ENCODE data around the gene STAG1. TPM values are rescaled to one million over a fixed set of nuclear protein-coding genes. Genes with fewer than 3 reads are reported as not detected.

The STAG1 gene
- total and polyA plus RNA-seq, 2 experiments from 2014 or later, result 9.0 to 21.9 TPM

- no peak for TF ChIP-seq CTCF (conservative IDR thresholded peaks at IDR 0.05; ENCODE audit: low read depth in 2 of 2)
- no peak for TF ChIP-seq JUNB (IDR thresholded peaks at IDR 0.05; ENCODE audit: unreplicated experiment)
- TF ChIP-seq POLR2AphosphoS5 (IDR thresholded peaks at IDR 0.05; ENCODE audit: low read depth), result no peak
- no peak for TF ChIP-seq ZNF331 (CRISPR knock-in tag; IDR thresholded peaks at IDR 0.05; ENCODE audit: low read depth)
- no peak for TF ChIP-seq EZH2phosphoT487 (IDR thresholded peaks at IDR 0.05; ENCODE audit: unreplicated experiment)
- no peak for TF ChIP-seq REST (IDR thresholded peaks at IDR 0.05; ENCODE audit: unreplicated experiment)
- no peak for TF ChIP-seq EZH2 (IDR thresholded peaks at IDR 0.05; ENCODE audit: low read depth, unreplicated experiment)
These were observed 76.9 kb downstream of the STAG1 start (continued) for GRCh38 chr3:136675150-136675858.

GRCh38 chr3:136672457-136672856, 79.7 kb downstream of the STAG1 start:
- Mint-ChIP-seq H3K27ac (no peak overlapping the region; the same call in 1 of the 2 replicates), H3K4me3 (no peak overlapping the region), H3K27me3 (ENCODE audit: insufficient read depth, low read depth, poor library complexity) (peaks cover 2% of the 10 kb centered on the region), H3K4me1 (no peaks in the 10 kb centered on the region; the same call in 1 of the 3 replicates), H3K9me3 (no peaks in the 10 kb centered on the region), H3K36me3 (ENCODE audit: low read depth) (no peaks in the 10 kb centered on the region)
- DNase-seq (ENCODE audit: low spot score), result no peak
- H3F3A ChIP-seq (replicated peaks; ENCODE audit: low read depth), result no peaks in the 10 kb centered on the region
- no peak overlapping the region for H2AFZ ChIP-seq
- H3K27ac ChIP-seq (ENCODE audit: low read depth), result no peak overlapping the region
- TF ChIP-seq REST (IDR thresholded peaks at IDR 0.05; ENCODE audit: unreplicated experiment) (no peak), ETS1 (IDR thresholded peaks at IDR 0.05) (no peak), JUNB (IDR thresholded peaks at IDR 0.05; ENCODE audit: unreplicated experiment) (no peak), POLR2AphosphoS5 (IDR thresholded peaks at IDR 0.05; ENCODE audit: low read depth) (no peak), ZNF331 (CRISPR knock-in tag; IDR thresholded peaks at IDR 0.05; ENCODE audit: low read depth) (no peak), EZH2phosphoT487 (IDR thresholded peaks at IDR 0.05; ENCODE audit: unreplicated experiment) (no peak), NANOG (IDR thresholded peaks at IDR 0.05; ENCODE audit: borderline replicate concordance) (no peak)
- H3K27me3 ChIP-seq (ENCODE audit: insufficient read depth), result no peaks in the 10 kb centered on the region
- no peak overlapping the region for H3K4me2 ChIP-seq
- H3K36me3 ChIP-seq (ENCODE audit: insufficient read depth), result no peaks in the 10 kb centered on the region
- no peaks in the 10 kb centered on the region for H3K9me2 ChIP-seq (ENCODE audit: insufficient read depth)
- H3K4me1 ChIP-seq (ENCODE audit: insufficient read depth), result no peaks in the 10 kb centered on the region
- peaks cover 74% of the 10 kb centered on the region for H3K79me2 ChIP-seq (replicated peaks; ENCODE audit: insufficient read depth)
- no peaks in the 10 kb centered on the region for H4K20me1 ChIP-seq (replicated peaks; ENCODE audit: insufficient read depth)
- no peak for ATAC-seq
- H3K4me3 ChIP-seq, result no peak overlapping the region
